ENCODE measurements around the gene DSN1. TPM values are rescaled to one million over a fixed set of nuclear protein-coding genes. Genes with fewer than 3 reads are reported as not detected.
"Not testable (repeated sequence)": the region's sequence is repeated elsewhere in the genome, so short reads cannot be mapped to it uniquely, and the experiment has no call there.

DSN1 gene
- total RNA-seq, 1 experiment from 2014 or later: 75.3 TPM

DNA sequence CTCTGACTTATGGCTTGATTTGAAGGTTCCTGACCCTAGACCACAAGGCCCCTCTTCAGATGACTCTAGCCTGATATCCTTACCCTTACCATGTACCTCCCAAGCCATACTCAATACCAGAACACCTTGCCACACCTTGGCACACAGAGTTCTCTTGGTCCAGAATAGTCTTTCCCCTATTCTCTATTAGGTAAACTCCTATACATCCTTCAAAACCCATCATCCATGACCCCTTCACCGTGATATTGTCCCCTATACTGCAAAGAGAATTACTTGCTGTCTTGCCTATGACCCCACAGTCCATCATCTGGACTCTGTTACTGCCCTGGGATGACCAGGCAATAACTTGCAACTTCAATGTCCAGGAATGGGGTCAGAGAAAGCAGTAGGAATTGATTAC lies 31.8 kb upstream of the DSN1 start:
- Histone ChIP-seq H3K4me3 (no peak overlapping the region), H3K27ac (no peak overlapping the region), H3K9me3 (replicated peaks) (no peaks in the 10 kb centered on the region), H3K36me3 (peaks cover 90% of the 10 kb centered on the region), H3K4me1 (no peaks in the 10 kb centered on the region), H3K27me3 (no peaks in the 10 kb centered on the region)
- no peak for DNase-seq

DNA sequence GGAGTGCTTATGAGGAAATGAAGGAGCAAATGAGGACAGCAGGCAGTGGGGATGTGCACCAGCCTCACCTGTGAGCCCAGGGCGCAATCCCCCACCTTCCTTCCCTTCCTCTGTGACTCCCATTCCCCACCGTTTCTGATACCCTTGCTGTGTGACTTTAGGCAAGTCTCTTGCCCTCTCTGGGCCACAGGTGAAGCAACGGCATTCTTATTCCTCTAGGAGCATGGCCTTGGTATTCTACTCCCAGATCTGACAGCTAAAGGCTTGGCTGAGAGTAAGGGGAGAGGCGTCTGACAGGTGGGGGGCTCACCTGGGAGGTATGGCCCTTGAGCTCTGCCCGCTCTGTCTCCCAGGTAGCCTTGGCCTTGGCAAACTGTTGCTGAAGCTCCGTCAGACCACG lies 30.9 kb upstream of the DSN1 start:
- no peak for DNase-seq
- Histone ChIP-seq H3K9me3 (replicated peaks) (no peaks in the 10 kb centered on the region), H3K27ac (no peak overlapping the region), H3K4me1 (no peaks in the 10 kb centered on the region), H3K4me3 (no peak overlapping the region), H3K27me3 (no peaks in the 10 kb centered on the region), H3K36me3 (peaks cover 89% of the 10 kb centered on the region)

DNA sequence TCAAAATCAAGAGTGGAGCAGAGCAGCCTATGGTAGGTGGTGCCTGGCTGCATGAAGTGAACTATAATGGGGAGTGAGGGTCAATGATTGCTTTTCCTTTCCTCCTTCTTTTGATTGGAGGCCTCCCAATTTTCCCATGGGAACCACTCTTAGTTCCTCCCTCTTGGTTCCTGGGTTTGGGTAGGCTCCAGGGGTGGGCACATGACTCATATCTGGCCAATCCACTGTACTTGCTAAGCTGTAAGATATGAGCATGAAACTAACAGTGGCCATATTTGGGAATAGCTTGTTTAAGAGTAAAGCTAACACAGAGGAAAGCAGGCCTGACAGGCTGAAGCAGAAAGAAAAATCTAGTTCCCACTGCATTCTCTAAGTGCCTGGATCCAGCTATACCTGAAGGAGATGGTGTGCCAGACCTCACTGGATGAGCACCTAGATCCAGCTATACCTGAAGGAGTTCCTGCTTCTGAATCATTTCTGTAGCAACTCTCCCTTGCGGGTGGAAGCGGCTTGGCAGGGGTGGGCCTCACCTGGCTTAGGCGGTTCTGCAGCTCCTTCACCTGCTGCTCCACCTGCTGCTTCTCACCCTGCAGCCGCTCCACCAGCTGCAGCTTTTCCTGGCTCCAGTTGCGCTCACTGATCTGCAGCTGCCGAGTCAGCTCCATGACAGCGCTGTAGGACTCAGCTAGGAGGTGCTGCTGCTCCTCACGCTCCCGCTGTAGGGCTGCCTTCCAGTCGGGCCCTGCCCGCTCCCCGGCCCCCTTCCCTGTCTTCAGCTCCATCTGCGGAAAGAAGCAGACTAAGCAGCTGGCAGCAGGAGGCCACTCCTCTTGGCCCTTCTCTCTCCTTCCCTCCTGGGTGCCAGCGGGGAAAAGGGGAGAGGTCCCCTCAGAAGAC lies 29.0 kb upstream of the DSN1 start:
- no peaks in the 10 kb centered on the region for H3K4me1 ChIP-seq
- H3K4me3 ChIP-seq: no peak overlapping the region
- H3K27ac ChIP-seq: no peak overlapping the region
- DNase-seq: peak in 1 of 2 experiments; percentile 35
- no peaks in the 10 kb centered on the region for H3K27me3 ChIP-seq
- H3K9me3 ChIP-seq (replicated peaks): no peaks in the 10 kb centered on the region
- peaks cover 92% of the 10 kb centered on the region for H3K36me3 ChIP-seq

DNA sequence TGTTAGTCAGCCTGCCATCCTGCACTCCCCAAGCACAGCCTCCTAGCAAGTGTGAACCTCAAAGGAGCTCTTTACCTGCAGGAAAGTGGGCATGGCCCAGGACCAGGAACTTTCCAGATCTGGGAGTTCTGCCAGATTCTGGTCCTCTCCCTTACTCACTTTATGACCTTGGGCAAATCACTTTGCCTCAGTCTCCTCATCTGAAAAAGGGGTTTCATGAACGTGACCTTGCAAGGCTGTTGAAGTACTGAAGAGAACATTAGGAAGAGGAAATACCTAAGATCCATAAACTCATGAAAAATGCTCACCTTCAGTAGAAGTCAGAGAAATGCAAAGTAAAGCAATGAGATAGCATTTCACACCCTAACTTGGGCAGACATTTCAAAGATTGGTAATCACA lies 26.8 kb upstream of the DSN1 start:
- no peak overlapping the region for H3K4me3 ChIP-seq
- DNase-seq: no peak
- H3K27ac ChIP-seq: no peak overlapping the region
- H3K36me3 ChIP-seq: peaks cover 92% of the 10 kb centered on the region
- no peaks in the 10 kb centered on the region for H3K4me1 ChIP-seq
- no peaks in the 10 kb centered on the region for H3K27me3 ChIP-seq
- no peaks in the 10 kb centered on the region for H3K9me3 ChIP-seq (replicated peaks)

DNA sequence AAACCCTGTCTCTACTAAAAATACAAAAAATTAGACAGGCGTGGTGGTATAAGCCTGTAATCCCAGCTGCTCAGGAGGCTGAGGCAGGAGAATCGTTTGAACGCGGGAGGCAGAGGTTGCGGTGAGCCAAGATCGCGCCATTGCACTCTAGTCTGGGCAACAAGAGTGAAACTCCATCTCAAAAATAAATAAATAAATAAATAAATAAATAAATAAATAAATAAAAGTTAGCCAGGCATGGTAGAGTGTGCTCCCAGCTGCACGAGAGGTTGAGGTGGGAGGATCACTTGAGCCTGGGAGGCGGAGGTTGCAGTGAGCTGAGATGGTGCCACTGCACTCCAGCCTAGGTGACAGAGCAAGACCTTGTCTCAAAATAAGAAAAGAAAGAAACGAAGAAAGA lies 25.8 kb upstream of the DSN1 start:
- H3K27ac ChIP-seq; H3K27me3 ChIP-seq; H3K4me3 ChIP-seq; H3K9me3 ChIP-seq (replicated peaks); DNase-seq; H3K4me1 ChIP-seq: not testable (repeated sequence)
- H3K36me3 ChIP-seq: peaks cover 90% of the 10 kb centered on the region

DNA sequence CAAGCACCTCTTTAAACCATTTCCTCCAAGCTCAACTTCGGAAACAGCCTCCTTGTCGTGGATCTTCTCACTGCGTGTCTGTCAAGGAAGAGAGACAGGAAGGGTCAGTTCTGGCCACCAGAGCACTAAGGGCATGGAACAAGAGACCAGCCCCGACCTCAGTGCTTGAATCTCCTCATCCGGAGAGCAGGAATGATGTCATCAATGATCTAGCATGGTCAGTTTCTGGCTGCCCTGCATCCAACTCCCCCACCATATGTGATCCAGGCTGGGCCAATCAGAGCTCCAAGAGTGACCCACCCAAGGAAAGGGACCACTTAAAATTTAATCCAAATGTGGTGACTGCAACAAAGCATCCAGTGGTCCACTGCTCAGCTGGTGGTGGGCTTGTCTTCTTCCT lies 23.3 kb upstream of the DSN1 start:
- no peak for DNase-seq
- Histone ChIP-seq H3K9me3 (replicated peaks) (no peaks in the 10 kb centered on the region), H3K36me3 (peaks cover 93% of the 10 kb centered on the region), H3K27ac (no peak overlapping the region), H3K4me3 (no peak overlapping the region), H3K27me3 (no peaks in the 10 kb centered on the region), H3K4me1 (no peaks in the 10 kb centered on the region)

DNA sequence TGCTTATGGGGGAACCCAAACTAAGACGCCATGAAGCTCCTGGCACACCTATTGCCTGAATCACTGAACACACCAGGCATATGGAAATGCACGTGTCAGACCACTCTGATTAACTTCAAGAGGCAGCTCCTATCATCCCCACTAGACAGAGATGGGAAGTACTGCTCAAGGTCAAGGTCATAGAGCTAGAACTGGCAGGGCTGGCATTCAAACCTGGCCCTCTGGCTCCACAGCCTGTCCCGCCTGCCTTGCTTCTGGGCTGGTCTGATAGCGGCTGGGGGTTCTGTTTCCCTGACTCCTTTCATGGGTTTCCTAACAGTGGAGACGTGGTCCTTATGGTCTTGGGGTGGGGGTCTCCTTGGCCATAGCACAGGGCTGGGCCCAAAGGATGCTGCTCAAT lies 22.6 kb upstream of the DSN1 start:
- Histone ChIP-seq H3K27ac (no peak overlapping the region), H3K9me3 (replicated peaks) (no peaks in the 10 kb centered on the region), H3K4me3 (no peak overlapping the region), H3K4me1 (no peaks in the 10 kb centered on the region), H3K36me3 (peaks cover 91% of the 10 kb centered on the region), H3K27me3 (no peaks in the 10 kb centered on the region)
- no peak for DNase-seq

DNA sequence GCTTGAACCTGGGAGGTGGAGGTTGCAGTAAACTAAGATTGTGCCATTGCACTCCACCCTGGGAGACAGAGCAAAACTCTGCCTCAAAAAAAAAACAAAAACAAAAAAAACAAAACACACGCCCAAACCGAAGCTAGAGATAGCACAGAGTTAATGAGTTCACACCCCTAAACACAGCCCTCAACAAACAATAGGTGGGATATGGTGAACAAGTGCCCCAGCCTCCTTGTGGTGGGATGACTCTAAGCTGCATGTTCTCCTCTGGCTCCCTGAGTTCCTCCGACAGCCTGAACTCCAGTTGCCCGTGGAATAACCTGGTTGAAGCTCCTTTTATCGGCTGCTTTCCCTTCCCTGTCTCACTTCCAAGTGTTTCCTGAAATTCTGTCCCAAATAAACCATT lies 22.1 kb upstream of the DSN1 start:
- Histone ChIP-seq H3K9me3 (replicated peaks) (no peaks in the 10 kb centered on the region), H3K36me3 (peaks cover 91% of the 10 kb centered on the region), H3K27ac (no peak overlapping the region), H3K4me3 (no peak overlapping the region), H3K27me3 (no peaks in the 10 kb centered on the region), H3K4me1 (no peaks in the 10 kb centered on the region)
- no peak for DNase-seq

DNA sequence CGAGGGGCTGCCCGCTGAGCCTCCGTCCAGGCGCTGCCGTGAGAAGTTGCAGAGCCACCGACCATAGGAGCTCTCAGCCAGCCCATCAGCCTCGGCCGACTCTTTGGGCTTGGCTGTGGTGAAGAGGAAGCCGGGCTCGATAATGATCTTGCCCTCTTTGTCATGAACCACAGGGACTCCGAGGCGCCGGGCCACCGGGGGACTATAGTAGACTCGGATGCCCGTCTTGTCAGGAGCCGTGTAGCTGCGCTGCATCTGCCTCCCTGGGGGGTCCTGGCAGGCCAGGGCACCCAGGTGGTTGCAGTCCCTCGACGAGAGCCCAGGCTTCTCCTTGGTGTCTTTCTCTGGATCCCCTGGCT lies 20.5 kb upstream of the DSN1 start:
- Histone ChIP-seq H3K36me3 (peaks cover 79% of the 10 kb centered on the region), H3K4me3 (no peak overlapping the region), H3K27me3 (no peaks in the 10 kb centered on the region)

DNA sequence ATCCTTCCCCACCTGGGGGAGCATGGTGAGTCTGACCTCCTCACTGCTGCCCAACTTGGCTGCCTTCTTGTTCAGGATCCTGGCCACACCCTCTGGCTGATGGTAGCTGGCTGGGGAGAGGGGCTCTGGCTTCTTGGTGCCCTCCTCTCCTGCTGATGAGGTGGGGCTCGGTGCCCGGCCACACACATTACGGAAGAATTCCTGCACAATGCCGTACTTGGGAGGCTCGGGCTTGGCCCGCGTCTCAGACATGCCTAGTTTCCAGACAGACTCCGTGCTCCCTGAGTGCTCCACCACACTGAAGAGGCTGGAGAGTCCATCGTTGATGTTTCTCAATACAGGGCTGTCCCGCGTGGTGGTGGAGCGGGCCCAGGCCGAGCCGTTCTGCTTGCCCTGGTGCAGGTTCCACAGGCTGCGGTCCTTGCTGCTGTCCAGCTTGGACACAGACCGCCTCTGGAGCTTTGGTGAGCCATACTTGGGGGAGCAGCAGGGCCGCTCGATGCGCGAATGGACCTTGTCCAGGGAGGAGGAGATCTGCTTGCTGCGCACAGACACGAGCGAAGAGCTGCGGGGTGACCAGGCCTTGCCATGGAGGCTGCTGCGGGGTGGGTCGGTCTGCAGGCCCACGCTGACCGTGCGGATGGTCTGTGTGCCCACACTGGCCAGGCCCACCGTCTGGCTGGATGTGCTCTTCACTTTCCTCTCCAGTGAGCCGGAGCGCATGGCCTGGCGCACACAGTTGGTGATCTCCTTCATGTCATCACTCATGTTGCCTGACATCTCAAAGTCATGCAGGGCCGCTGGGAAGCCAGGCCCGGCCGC lies 19.9 kb upstream of the DSN1 start:
- no peak for DNase-seq
- H3K4me3 ChIP-seq: no peak overlapping the region
- no peak overlapping the region for H3K27ac ChIP-seq
- no peaks in the 10 kb centered on the region for H3K27me3 ChIP-seq
- H3K4me1 ChIP-seq: no peaks in the 10 kb centered on the region
- peaks cover 73% of the 10 kb centered on the region for H3K36me3 ChIP-seq
- H3K9me3 ChIP-seq (replicated peaks): no peaks in the 10 kb centered on the region

More for the DNA sequence above, 20.5 kb upstream of the DSN1 start:
- no peak for DNase-seq
- Histone ChIP-seq H3K4me1 (no peaks in the 10 kb centered on the region), H3K27ac (no peak overlapping the region), H3K9me3 (replicated peaks) (no peaks in the 10 kb centered on the region)

DNA sequence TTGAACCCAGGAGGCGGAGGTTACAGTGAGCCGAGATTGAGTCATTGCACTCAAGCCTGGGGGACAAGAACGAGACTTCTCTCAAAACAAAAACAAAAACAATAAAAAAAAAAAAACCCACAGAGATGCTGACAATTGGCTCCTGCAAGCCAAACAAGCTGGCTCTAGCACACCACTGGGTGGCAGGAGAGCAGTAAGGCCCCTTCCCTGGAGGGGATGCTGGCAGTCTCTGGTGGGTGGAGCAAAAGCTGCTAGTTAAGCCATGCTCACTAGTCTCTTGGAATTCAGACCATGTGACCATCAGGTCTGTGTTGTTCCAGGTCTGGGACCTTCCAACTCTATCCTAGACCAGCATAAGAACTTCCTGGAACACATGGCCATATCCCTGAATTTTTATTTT lies 18.9 kb upstream of the DSN1 start:
- H3K36me3 ChIP-seq: peaks cover 64% of the 10 kb centered on the region
- DNase-seq: peak; percentile 76 to 81

DNA sequence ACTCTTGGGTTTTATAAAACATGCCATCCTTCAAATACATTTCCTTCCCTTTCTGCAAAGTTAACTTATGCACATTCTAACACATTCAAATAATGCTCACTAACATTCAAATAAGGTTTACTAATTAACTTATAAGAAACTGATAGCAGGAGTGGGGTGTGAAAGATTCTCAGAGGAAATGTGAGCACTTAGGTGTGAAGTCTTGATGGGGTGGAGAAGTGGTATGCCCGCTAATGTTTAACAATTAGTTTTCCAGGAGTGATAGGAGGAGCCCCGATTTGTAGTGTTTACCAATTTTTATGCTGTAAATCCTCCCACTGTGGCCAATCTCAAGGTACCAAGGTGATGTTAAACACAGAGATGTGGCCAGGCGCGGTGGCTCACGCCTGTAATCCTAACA lies 18.3 kb upstream of the DSN1 start:
- Histone ChIP-seq H3K36me3 (peaks cover 64% of the 10 kb centered on the region), H3K27ac (no peak overlapping the region)

More for the DNA sequence above, 18.9 kb upstream of the DSN1 start:
- Histone ChIP-seq H3K4me3 (no peak overlapping the region), H3K27ac (no peak overlapping the region), H3K9me3 (replicated peaks) (no peaks in the 10 kb centered on the region), H3K27me3 (no peaks in the 10 kb centered on the region), H3K4me1 (no peaks in the 10 kb centered on the region)

DNA sequence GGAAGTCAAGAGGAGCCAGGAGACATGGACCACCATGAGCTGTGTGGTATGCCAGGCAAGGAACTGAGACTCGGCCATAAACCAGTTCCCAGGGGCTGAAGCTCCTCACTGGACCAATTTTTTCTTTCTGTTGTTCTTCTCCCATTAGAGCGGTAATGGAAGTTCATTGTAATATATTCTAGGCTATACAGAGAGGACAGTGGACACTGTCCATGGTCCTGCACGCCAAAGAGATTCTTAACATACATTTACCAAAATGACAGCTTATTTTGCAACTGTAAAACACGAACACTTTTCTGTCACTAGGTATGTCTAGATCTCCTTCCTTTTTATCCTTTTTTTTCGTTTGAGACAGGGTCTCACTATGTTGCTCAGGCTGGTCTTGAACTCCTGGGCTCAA lies 13.1 kb upstream of the DSN1 start:
- H3K4me1 ChIP-seq: no peaks in the 10 kb centered on the region
- peaks cover 46% of the 10 kb centered on the region for H3K36me3 ChIP-seq
- H3K4me3 ChIP-seq: no peak overlapping the region
- no peaks in the 10 kb centered on the region for H3K9me3 ChIP-seq (replicated peaks)
- no peaks in the 10 kb centered on the region for H3K27me3 ChIP-seq
- DNase-seq: no peak
- no peak overlapping the region for H3K27ac ChIP-seq

More for the DNA sequence above, 18.3 kb upstream of the DSN1 start:
- Histone ChIP-seq H3K27me3 (no peaks in the 10 kb centered on the region), H3K9me3 (replicated peaks) (no peaks in the 10 kb centered on the region), H3K4me3 (no peak overlapping the region), H3K4me1 (no peaks in the 10 kb centered on the region)
- DNase-seq: no peak

DNA sequence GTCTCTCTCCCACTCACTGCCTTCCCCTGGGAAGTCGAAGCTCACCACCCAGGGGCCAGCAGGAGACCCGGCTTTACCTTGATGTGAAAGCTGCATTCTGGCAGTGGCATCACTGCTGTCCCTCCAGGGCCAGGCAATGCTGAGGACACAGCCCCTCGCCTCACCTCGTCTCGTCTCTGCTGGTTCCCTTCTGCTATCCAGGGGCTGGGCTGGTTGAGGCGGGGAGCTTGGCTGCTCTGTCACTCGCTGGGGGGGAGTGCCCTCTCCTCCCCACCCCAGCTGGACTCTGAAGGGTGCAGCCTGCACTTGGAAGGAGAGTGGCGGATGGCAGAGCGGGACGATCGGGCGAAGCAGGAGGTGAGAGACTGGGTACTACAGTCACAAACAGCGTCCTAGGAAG lies 12.7 kb upstream of the DSN1 start:
- no peak for DNase-seq
- Histone ChIP-seq H3K36me3 (peaks cover 43% of the 10 kb centered on the region), H3K4me3 (no peak overlapping the region), H3K4me1 (no peaks in the 10 kb centered on the region), H3K27me3 (no peaks in the 10 kb centered on the region), H3K27ac (no peak overlapping the region), H3K9me3 (replicated peaks) (no peaks in the 10 kb centered on the region)

DNA sequence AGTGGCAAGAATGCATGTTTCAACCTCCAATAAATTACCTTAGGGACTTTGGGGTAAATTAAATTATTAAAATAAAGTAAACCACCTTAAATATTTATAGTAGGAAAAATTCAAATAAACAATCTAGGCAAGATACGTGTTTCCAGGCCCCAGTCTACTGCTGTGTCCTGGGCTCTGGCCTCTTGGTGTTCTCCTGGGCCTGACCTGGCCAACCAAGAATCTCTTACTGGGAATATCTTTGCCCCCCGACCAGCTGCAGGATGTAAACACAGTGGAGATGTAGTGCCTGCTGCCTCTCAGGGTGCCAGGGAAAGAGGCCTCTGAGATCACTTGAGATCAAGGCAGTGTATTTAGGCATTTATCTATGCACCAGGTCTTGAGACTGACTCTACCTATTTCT lies 11.7 kb upstream of the DSN1 start:
- Histone ChIP-seq H3K36me3 (peaks cover 36% of the 10 kb centered on the region), H3K4me3 (no peak overlapping the region), H3K4me1 (no peaks in the 10 kb centered on the region), H3K27me3 (no peaks in the 10 kb centered on the region), H3K27ac (no peak overlapping the region), H3K9me3 (replicated peaks) (no peaks in the 10 kb centered on the region)
- DNase-seq: no peak

All from SJCRH30 (cell line).